ENCODE measurements around the gene RSF1.

- TF ChIP-seq, protein P1, sequence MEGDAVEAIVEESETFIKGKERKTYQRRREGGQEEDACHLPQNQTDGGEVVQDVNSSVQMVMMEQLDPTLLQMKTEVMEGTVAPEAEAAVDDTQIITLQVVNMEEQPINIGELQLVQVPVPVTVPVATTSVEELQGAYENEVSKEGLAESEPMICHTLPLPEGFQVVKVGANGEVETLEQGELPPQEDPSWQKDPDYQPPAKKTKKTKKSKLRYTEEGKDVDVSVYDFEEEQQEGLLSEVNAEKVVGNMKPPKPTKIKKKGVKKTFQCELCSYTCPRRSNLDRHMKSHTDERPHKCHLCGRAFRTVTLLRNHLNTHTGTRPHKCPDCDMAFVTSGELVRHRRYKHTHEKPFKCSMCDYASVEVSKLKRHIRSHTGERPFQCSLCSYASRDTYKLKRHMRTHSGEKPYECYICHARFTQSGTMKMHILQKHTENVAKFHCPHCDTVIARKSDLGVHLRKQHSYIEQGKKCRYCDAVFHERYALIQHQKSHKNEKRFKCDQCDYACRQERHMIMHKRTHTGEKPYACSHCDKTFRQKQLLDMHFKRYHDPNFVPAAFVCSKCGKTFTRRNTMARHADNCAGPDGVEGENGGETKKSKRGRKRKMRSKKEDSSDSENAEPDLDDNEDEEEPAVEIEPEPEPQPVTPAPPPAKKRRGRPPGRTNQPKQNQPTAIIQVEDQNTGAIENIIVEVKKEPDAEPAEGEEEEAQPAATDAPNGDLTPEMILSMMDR (conservative IDR thresholded peaks at IDR 0.05; ENCODE audit: low read length): no peak
- no peak for TF ChIP-seq EZH2phosphoT487 (IDR thresholded peaks at IDR 0.05; ENCODE audit: borderline replicate concordance, low read depth, low read length)
These were observed 62.2 kb downstream of the RSF1 start for GRCh38 chr11:77758331-77758730.

Measured in OCI-LY7 (cell line).